SU-DHL-6 (cell line): ENCODE results near the gene LRRC4C.

ENCODE experiments used
- H2AFZ ChIP-seq: fragments of 200-600 bp; sonication (generic); 2 replicates; pipeline ENCODE4 v1.6.1; 2014; ENCODE audit warnings: low read depth, mild to moderate bottlenecking, moderate library complexity, mixed read lengths, antibody characterized with exemption, low read length; ENCODE audit not compliant: severe bottlenecking
- H3F3A ChIP-seq: fragments of 200-600 bp; shearing (Covaris generic); 2 replicates; pipeline ENCODE4 v1.6.0; 2016; ENCODE audit warnings: antibody characterized with exemption, mild to moderate bottlenecking; ENCODE audit not compliant: insufficient read depth
- H3K27ac ChIP-seq: fragments of 200-600 bp; sonication (generic); 2 replicates; pipeline ENCODE4 v1.5.1; 2016; ENCODE audit warnings: low read depth, mild to moderate bottlenecking, low read length, moderate library complexity, mixed read lengths
- H3K27me3 ChIP-seq: fragments of 200-600 bp; sonication (generic), shearing (Covaris generic); 2 replicates; pipeline ENCODE4 v1.6.0; 2014; ENCODE audit warnings: mild to moderate bottlenecking, low read length
- H3K36me3 ChIP-seq: fragments of 200-600 bp; sonication (generic); 2 replicates; pipeline ENCODE4 v1.6.1; 2014; ENCODE audit warnings: mild to moderate bottlenecking, low read length, mixed read lengths
- H3K4me2 ChIP-seq: fragments of 300-600, 200-600 bp; shearing (Covaris generic), sonication (generic); 2 replicates; pipeline ENCODE4 v1.6.0; 2014; ENCODE audit warnings: low read length, low read depth, mild to moderate bottlenecking; ENCODE audit not compliant: poor library complexity, severe bottlenecking
- H3K4me3 ChIP-seq: fragments of 200-600 bp; sonication (generic); 2 replicates; pipeline ENCODE4 v1.5.1; 2014; ENCODE audit warnings: antibody characterized with exemption, low read length, mild to moderate bottlenecking, mixed read lengths; ENCODE audit not compliant: insufficient read depth, poor library complexity, severe bottlenecking
- H3K79me2 ChIP-seq: fragments of 200-600 bp; sonication (generic); 2 replicates; pipeline ENCODE4 v1.6.1; 2014; ENCODE audit warnings: mild to moderate bottlenecking, low read length, moderate library complexity; ENCODE audit not compliant: insufficient read depth
- H3K9ac ChIP-seq: fragments of 200-600 bp; sonication (generic); 2 replicates; pipeline ENCODE4 v1.7.0; 2014; ENCODE audit warnings: mild to moderate bottlenecking, low read length
- H3K9me2 ChIP-seq: fragments of 200-600 bp; sonication (generic); replicated peaks from 2 replicates; pipeline ENCODE4 v1.6.1; 2014; ENCODE audit warnings: low read length; ENCODE audit not compliant: insufficient read depth
- H3K9me3 ChIP-seq: fragments of 200-600 bp; sonication (generic); 2 replicates; pipeline ENCODE4 v1.6.1; 2014; ENCODE audit warnings: low read length, mixed read lengths; ENCODE audit not compliant: insufficient read depth
- H4K20me1 ChIP-seq: fragments of 200-600 bp; sonication (generic); 2 replicates; pipeline ENCODE4 v1.6.1; 2014; ENCODE audit warnings: low read depth, mild to moderate bottlenecking, antibody characterized with exemption, low read length, moderate library complexity, mixed read lengths
- EZH2phosphoT487 ChIP-seq: fragments of 200-600 bp; sonication (generic), shearing (Covaris generic); conservative IDR thresholded peaks from 2 replicates; pipeline ENCODE4 v1.6.1; 2018; ENCODE audit warnings: mild to moderate bottlenecking, antibody characterized with exemption, low read length, moderate library complexity, mixed read lengths
- TF ChIP-seq, protein P1 (sequence below): fragments of 200-600 bp; sonication (generic); IDR thresholded peaks from one replicate; pipeline ENCODE4 v1.5.1; 2017; ENCODE audit warnings: antibody characterized with exemption, mild to moderate bottlenecking, low read length, moderate library complexity; ENCODE audit not compliant: insufficient read depth, poor library complexity, severe bottlenecking

Gene LRRC4C

DNA sequence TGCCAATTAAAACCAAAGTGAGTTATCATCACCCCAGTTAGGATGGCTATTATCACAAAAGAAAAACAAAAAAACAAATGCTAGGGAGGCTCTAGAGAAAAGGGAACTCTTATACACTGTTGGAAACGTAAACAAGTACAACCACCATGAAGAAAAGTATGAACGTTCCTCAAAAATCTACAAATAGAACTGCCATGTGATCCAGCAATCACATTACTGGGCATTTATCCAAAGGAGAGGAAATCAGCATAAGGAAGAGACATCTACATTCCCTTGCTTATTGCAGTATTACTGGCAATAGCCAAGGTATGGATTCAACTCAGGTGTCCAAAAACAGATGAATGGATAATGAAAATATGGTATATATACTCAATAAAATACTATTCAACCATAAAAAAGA, 1145.1 kb downstream of the LRRC4C start:
- Histone ChIP-seq H4K20me1 (no peaks in the 10 kb centered on the region), H3K9me2 (no peaks in the 10 kb centered on the region), H3K79me2 (no peaks in the 10 kb centered on the region), H3F3A (no peaks in the 10 kb centered on the region), H3K4me2 (no peak overlapping the region), H3K36me3 (no peaks in the 10 kb centered on the region), H3K9ac (no peak overlapping the region), H3K9me3 (no peaks in the 10 kb centered on the region), H3K27ac (no peak overlapping the region), H3K4me3 (no peak overlapping the region), H3K27me3 (no peaks in the 10 kb centered on the region), H2AFZ (no peak overlapping the region)
- TF ChIP-seq, protein P1, sequence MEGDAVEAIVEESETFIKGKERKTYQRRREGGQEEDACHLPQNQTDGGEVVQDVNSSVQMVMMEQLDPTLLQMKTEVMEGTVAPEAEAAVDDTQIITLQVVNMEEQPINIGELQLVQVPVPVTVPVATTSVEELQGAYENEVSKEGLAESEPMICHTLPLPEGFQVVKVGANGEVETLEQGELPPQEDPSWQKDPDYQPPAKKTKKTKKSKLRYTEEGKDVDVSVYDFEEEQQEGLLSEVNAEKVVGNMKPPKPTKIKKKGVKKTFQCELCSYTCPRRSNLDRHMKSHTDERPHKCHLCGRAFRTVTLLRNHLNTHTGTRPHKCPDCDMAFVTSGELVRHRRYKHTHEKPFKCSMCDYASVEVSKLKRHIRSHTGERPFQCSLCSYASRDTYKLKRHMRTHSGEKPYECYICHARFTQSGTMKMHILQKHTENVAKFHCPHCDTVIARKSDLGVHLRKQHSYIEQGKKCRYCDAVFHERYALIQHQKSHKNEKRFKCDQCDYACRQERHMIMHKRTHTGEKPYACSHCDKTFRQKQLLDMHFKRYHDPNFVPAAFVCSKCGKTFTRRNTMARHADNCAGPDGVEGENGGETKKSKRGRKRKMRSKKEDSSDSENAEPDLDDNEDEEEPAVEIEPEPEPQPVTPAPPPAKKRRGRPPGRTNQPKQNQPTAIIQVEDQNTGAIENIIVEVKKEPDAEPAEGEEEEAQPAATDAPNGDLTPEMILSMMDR = no peak
- no peak for TF ChIP-seq EZH2phosphoT487

DNA sequence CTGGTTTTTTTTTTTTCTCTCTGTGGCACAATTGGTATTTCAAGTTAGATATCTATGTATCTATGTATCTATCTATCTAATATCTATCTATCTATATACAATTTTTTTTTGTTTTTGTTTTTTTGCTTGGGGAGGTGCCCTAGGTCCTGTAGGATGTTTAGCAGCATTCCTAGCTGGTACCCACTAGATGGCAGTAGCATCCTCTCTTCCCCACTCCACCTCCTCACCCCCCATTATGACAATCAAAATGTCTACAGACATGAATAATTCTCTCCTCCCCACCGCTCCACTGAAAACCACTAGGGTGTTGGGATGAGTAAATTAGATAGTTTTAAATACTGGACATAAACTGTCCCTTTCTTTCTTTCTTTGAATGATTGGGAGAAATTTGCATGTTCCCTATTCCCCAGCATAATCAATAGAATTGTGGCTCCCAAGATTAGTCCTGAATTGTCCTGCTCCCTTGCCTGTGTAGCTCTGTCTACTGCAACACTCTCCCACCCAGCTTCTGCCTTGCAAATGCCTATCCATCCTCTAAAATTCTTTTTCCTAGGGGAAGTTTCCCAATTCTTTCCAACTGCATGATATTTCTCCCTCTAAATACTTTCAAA, 1152.4 kb downstream of the LRRC4C start:
- H3K9me3 ChIP-seq = no peaks in the 10 kb centered on the region
- no peak overlapping the region for H3K9ac ChIP-seq
- H3K9me2 ChIP-seq = no peaks in the 10 kb centered on the region
- H3K36me3 ChIP-seq = no peaks in the 10 kb centered on the region
- H4K20me1 ChIP-seq = no peaks in the 10 kb centered on the region
- no peaks in the 10 kb centered on the region for H3K27me3 ChIP-seq
- H3F3A ChIP-seq = no peaks in the 10 kb centered on the region
- no peak overlapping the region for H3K27ac ChIP-seq
- TF ChIP-seq EZH2phosphoT487 = no peak
- TF ChIP-seq, protein P1 = peak; percentile 51
- H3K79me2 ChIP-seq = no peaks in the 10 kb centered on the region
- H3K4me2 ChIP-seq = no peak overlapping the region
- H3K4me3 ChIP-seq = no peak overlapping the region
- no peak overlapping the region for H2AFZ ChIP-seq

DNA sequence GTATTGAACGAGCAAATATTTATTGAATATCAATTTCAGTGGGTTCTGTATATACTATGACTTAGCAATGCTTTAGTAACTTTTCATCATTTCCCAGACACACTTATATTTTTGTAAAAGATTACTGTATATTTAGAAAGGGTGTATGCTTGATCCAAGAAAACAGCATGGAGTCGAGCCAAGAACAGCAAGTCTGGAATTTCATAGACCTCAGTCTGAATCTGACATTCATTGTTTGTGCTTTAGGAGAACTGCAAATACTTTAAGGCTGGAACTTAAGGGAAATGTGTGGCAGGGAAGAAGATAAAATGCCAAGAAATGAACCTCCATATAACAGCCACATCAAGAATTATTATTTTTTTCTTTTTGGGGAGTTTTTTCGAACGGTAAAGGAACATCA, 1156.8 kb downstream of the LRRC4C start:
- no peak overlapping the region for H3K9ac ChIP-seq
- H3K27me3 ChIP-seq = no peaks in the 10 kb centered on the region
- H3K4me3 ChIP-seq = no peak overlapping the region
- H2AFZ ChIP-seq = no peak overlapping the region
- H3K4me2 ChIP-seq = no peak overlapping the region
- H3K27ac ChIP-seq = no peak overlapping the region
- no peaks in the 10 kb centered on the region for H3K9me2 ChIP-seq
- no peaks in the 10 kb centered on the region for H4K20me1 ChIP-seq
- no peaks in the 10 kb centered on the region for H3F3A ChIP-seq
- no peaks in the 10 kb centered on the region for H3K36me3 ChIP-seq
- no peak for TF ChIP-seq EZH2phosphoT487
- TF ChIP-seq, protein P1 = no peak
- no peaks in the 10 kb centered on the region for H3K79me2 ChIP-seq
- no peaks in the 10 kb centered on the region for H3K9me3 ChIP-seq
